H1 (cell line): ENCODE results near the gene ARHGEF26. TPM values are rescaled to one million over a fixed set of nuclear protein-coding genes. Genes with fewer than 3 reads are reported as not detected.

Source experiments
- BACH1 ChIP-seq: IDR thresholded peaks from 2 replicates; pipeline ENCODE4 v1.6.1; 2012; ENCODE audit warnings: low read length, improper control_type of control experiment
- CBX8 ChIP-seq: fragments of 300-800, 300-1000 bp; sonication (generic); IDR thresholded peaks from 2 replicates; pipeline ENCODE4 v1.7.1; 2016; ENCODE audit warnings: low read depth, low read length, borderline replicate concordance
- polyA plus RNA-seq, 7 experiments: library from polyadenylated mRNA; depleted of rRNA in 3 of 7; stranded (reverse) in 5 of 7; unstranded in 2 of 7; fragments of >200 nt in 5 of 7; fragments of 200-250 nt in 2 of 7; gene quantifications; 1 replicate in 5 of 7; 2 replicates in 1 of 7; 4 replicates in 1 of 7; pipeline versions ENCODE4 v1.2.1 to v1.2.3, GENCODE V29; 2011 to 2013; ENCODE audit warnings: missing spikeins in 2 of 7, mixed read lengths in 2 of 7
- total RNA-seq: library from RNA; stranded (reverse); fragmentation: NEBNext Ultra II Directional; extraction: Animal tissue kit (Norgen Biotek cat#: 25700); gene quantifications from 2 replicates; pipeline ENCODE4 v1.2.1, GENCODE V29; 2021
- TF ChIP-seq, protein P1 (sequence below): fragments of 300-600 bp; sonication (generic); IDR thresholded peaks from 2 replicates; pipeline ENCODE4 v1.7.1; 2012; ENCODE audit warnings: low read length, moderate library complexity, mild to moderate bottlenecking, inconsistent platforms; ENCODE audit not compliant: insufficient replicate concordance

ARHGEF26 gene
- total and polyA plus RNA-seq, 2 of the 8 experiments (the other 6 are each of a cell fraction or from before 2014, with no cell fraction given): 3.1 to 15.6 TPM

DNA sequence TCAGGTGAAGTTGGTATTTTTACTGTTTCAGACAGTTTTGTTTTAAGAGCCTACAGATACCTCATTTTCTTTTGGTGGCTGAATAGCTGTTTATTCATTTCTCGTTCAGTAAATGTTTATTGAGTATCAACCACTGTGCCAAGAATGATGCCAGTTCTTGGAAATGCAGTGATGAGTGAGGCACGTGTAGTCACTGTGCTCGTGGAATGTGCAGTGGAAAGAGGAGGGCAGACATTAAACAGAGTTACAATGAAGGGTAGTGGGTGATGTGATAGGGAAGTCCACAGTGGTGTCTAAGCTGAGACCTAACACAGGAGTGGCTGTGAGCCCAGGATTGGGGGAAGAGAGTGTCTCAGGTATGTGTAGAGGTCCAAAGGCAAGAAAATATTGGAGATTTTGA lies 73.7 kb downstream of the ARHGEF26 start (continued):
- TF ChIP-seq, protein P1, sequence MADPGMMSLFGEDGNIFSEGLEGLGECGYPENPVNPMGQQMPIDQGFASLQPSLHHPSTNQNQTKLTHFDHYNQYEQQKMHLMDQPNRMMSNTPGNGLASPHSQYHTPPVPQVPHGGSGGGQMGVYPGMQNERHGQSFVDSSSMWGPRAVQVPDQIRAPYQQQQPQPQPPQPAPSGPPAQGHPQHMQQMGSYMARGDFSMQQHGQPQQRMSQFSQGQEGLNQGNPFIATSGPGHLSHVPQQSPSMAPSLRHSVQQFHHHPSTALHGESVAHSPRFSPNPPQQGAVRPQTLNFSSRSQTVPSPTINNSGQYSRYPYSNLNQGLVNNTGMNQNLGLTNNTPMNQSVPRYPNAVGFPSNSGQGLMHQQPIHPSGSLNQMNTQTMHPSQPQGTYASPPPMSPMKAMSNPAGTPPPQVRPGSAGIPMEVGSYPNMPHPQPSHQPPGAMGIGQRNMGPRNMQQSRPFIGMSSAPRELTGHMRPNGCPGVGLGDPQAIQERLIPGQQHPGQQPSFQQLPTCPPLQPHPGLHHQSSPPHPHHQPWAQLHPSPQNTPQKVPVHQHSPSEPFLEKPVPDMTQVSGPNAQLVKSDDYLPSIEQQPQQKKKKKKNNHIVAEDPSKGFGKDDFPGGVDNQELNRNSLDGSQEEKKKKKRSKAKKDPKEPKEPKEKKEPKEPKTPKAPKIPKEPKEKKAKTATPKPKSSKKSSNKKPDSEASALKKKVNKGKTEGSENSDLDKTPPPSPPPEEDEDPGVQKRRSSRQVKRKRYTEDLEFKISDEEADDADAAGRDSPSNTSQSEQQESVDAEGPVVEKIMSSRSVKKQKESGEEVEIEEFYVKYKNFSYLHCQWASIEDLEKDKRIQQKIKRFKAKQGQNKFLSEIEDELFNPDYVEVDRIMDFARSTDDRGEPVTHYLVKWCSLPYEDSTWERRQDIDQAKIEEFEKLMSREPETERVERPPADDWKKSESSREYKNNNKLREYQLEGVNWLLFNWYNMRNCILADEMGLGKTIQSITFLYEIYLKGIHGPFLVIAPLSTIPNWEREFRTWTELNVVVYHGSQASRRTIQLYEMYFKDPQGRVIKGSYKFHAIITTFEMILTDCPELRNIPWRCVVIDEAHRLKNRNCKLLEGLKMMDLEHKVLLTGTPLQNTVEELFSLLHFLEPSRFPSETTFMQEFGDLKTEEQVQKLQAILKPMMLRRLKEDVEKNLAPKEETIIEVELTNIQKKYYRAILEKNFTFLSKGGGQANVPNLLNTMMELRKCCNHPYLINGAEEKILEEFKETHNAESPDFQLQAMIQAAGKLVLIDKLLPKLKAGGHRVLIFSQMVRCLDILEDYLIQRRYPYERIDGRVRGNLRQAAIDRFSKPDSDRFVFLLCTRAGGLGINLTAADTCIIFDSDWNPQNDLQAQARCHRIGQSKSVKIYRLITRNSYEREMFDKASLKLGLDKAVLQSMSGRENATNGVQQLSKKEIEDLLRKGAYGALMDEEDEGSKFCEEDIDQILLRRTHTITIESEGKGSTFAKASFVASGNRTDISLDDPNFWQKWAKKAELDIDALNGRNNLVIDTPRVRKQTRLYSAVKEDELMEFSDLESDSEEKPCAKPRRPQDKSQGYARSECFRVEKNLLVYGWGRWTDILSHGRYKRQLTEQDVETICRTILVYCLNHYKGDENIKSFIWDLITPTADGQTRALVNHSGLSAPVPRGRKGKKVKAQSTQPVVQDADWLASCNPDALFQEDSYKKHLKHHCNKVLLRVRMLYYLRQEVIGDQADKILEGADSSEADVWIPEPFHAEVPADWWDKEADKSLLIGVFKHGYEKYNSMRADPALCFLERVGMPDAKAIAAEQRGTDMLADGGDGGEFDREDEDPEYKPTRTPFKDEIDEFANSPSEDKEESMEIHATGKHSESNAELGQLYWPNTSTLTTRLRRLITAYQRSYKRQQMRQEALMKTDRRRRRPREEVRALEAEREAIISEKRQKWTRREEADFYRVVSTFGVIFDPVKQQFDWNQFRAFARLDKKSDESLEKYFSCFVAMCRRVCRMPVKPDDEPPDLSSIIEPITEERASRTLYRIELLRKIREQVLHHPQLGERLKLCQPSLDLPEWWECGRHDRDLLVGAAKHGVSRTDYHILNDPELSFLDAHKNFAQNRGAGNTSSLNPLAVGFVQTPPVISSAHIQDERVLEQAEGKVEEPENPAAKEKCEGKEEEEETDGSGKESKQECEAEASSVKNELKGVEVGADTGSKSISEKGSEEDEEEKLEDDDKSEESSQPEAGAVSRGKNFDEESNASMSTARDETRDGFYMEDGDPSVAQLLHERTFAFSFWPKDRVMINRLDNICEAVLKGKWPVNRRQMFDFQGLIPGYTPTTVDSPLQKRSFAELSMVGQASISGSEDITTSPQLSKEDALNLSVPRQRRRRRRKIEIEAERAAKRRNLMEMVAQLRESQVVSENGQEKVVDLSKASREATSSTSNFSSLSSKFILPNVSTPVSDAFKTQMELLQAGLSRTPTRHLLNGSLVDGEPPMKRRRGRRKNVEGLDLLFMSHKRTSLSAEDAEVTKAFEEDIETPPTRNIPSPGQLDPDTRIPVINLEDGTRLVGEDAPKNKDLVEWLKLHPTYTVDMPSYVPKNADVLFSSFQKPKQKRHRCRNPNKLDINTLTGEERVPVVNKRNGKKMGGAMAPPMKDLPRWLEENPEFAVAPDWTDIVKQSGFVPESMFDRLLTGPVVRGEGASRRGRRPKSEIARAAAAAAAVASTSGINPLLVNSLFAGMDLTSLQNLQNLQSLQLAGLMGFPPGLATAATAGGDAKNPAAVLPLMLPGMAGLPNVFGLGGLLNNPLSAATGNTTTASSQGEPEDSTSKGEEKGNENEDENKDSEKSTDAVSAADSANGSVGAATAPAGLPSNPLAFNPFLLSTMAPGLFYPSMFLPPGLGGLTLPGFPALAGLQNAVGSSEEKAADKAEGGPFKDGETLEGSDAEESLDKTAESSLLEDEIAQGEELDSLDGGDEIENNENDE: no peak
- TF ChIP-seq CBX8: no peak
- no peak for TF ChIP-seq BACH1
- TF ChIP-seq, all 59 proteins: peak for 0
